Lower leg skin (tissue), 3 donors: ENCODE results near the gene METTL13.

ENCODE experiments used
- CTCF ChIP-seq, 3 donors: fragments of 450-650 bp; IDR thresholded peaks; one replicate each; pipeline ENCODE4 v1.5.1; 2016; ENCODE audit warnings: antibody characterized with exemption in 3 of 3, mild to moderate bottlenecking in 3 of 3, moderate library complexity in 2 of 3
- POLR2A ChIP-seq, 2 donors: fragments of 450-650 bp; IDR thresholded peaks; one replicate each; pipeline ENCODE4 v1.6.1; 2016 to 2017; ENCODE audit warnings: antibody characterized with exemption in 2 of 2, mild to moderate bottlenecking in 1 of 2, moderate library complexity in 1 of 2

DNA sequence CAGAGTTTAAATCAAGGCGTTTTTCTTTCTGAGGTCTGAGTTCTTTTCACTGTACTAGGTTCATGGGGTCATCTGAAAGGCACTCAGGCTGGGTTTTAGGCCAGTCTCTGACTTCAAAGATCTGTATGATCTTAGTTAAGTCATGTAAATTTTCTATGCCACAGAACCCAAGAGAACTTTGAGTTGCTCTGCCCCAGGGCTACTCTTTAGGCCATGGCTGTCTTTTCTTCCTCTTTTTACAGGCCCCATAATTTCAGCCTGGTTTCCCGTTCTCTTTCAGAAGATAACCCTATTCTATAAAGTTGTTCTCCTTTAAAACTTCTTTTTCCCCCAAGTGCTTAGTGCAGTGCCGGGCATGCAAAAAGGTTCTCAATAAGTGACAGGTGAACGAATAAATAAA lies 26.1 kb downstream of the METTL13 start:
- TF ChIP-seq POLR2A (IDR thresholded peaks at IDR 0.05) (no peak), CTCF (IDR thresholded peaks at IDR 0.05) (no peak)
